SK-N-SH treated with all-trans-retinoic acid at 6 μM for 48 hours (cell line): Measurements from ENCODE around the gene STYX.

Experiments used
- ATAC-seq: fragments of 200-7000 bp; cut with Tn5 transposase; 3 replicates; pipeline ENCODE4 v1.9.1; 2020; ENCODE audit warnings: mild to moderate bottlenecking, moderate library complexity
- ARNTL ChIP-seq: fragments of 450-650 bp; formaldehyde crosslinking; IDR thresholded peaks from 2 replicates; pipeline ENCODE4 v1.5.0; 2020; ENCODE audit warnings: low read depth, mild to moderate bottlenecking, moderate library complexity, borderline replicate concordance
- BACH2 ChIP-seq: fragments of 250-450 bp; sonication (Bioruptor Pico); IDR thresholded peaks from 2 replicates; pipeline ENCODE4 v1.9.0; 2021; ENCODE audit warnings: mild to moderate bottlenecking, borderline replicate concordance
- CREB5 ChIP-seq: fragments of 250-450 bp; sonication (Bioruptor Pico); IDR thresholded peaks from 2 replicates; pipeline ENCODE4 v1.5.1; 2020; ENCODE audit warnings: low read depth, mild to moderate bottlenecking, moderate library complexity
- CSDC2 ChIP-seq: fragments of 250-450 bp; sonication (Bioruptor Pico); IDR thresholded peaks from 2 replicates; pipeline ENCODE4 v1.5.0; 2020; ENCODE audit warnings: mild to moderate bottlenecking, moderate library complexity
- ESRRG ChIP-seq: fragments of 250-450 bp; sonication (Bioruptor Pico); IDR thresholded peaks from 2 replicates; pipeline ENCODE4 v1.6.1; 2021; ENCODE audit warnings: mild to moderate bottlenecking
- GLIS3 ChIP-seq: fragments of 250-450 bp; sonication (Bioruptor Pico); IDR thresholded peaks from 2 replicates; pipeline ENCODE4 v1.5.0; 2020; ENCODE audit warnings: mild to moderate bottlenecking, moderate library complexity
- ISL1 ChIP-seq: fragments of 250-450 bp; sonication (Bioruptor Pico); IDR thresholded peaks from 2 replicates; pipeline ENCODE4 v2.1.2; 2022; ENCODE audit warnings: mild to moderate bottlenecking, moderate library complexity
- OSR1 ChIP-seq: fragments of 250-450 bp; sonication (Bioruptor Pico); IDR thresholded peaks from 2 replicates; pipeline ENCODE4 v1.8.0; 2022; ENCODE audit warnings: moderate library complexity, mild to moderate bottlenecking, inconsistent platforms
- PATZ1 ChIP-seq: fragments of 250-450 bp; sonication (Bioruptor Pico); IDR thresholded peaks from 2 replicates; pipeline ENCODE4 v1.8.0; 2020; ENCODE audit warnings: mild to moderate bottlenecking, moderate library complexity, borderline replicate concordance
- POU6F1 ChIP-seq: fragments of 250-450 bp; sonication (Bioruptor Pico); IDR thresholded peaks from 2 replicates; pipeline ENCODE4 v1.8.0; 2021; ENCODE audit warnings: low read depth, mild to moderate bottlenecking, moderate library complexity, borderline replicate concordance
- PPARA ChIP-seq: fragments of 250-450 bp; sonication (Bioruptor Pico); IDR thresholded peaks from 2 replicates; pipeline ENCODE4 v1.5.0; 2020; ENCODE audit warnings: mild to moderate bottlenecking, borderline replicate concordance
- RARB ChIP-seq: fragments of 250-450 bp; sonication (Bioruptor Pico); IDR thresholded peaks from 2 replicates; pipeline ENCODE4 v1.8.0; 2021; ENCODE audit warnings: mild to moderate bottlenecking, moderate library complexity
- SNAI2 ChIP-seq: fragments of 250-450 bp; sonication (Bioruptor Pico); IDR thresholded peaks from 2 replicates; pipeline ENCODE4 v1.5.0; 2020; ENCODE audit warnings: mild to moderate bottlenecking, moderate library complexity
- TOX ChIP-seq: fragments of 250-450 bp; sonication (Bioruptor Pico); IDR thresholded peaks from 2 replicates; pipeline ENCODE4 v1.8.0; 2021; ENCODE audit warnings: mild to moderate bottlenecking, moderate library complexity, borderline replicate concordance
- TSHZ2 ChIP-seq: fragments of 250-450 bp; sonication (Bioruptor Pico); IDR thresholded peaks from 2 replicates; pipeline ENCODE4 v1.5.0; 2020; ENCODE audit warnings: mild to moderate bottlenecking, moderate library complexity
- ZC3H10 ChIP-seq: fragments of 250-450 bp; sonication (Bioruptor Pico); IDR thresholded peaks from 2 replicates; pipeline ENCODE4 v1.5.1; 2021; ENCODE audit warnings: mild to moderate bottlenecking, moderate library complexity
- ZFP3 ChIP-seq: fragments of 250-450 bp; sonication (Bioruptor Pico); IDR thresholded peaks from 2 replicates; pipeline ENCODE4 v1.5.0; 2020; ENCODE audit warnings: mild to moderate bottlenecking, moderate library complexity
- ZFP30 ChIP-seq: fragments of 450-650 bp; formaldehyde crosslinking; IDR thresholded peaks from 2 replicates; pipeline ENCODE4 v1.5.0; 2022; ENCODE audit warnings: mild to moderate bottlenecking, moderate library complexity
- ZNF70 ChIP-seq: fragments of 450-650 bp; formaldehyde crosslinking; IDR thresholded peaks from 2 replicates; pipeline ENCODE4 v1.5.0; 2020; ENCODE audit warnings: mild to moderate bottlenecking, moderate library complexity
- ZNF8 ChIP-seq: fragments of 450-650 bp; formaldehyde crosslinking; IDR thresholded peaks from 2 replicates; pipeline ENCODE4 v1.5.0; 2020; ENCODE audit warnings: mild to moderate bottlenecking, moderate library complexity

STYX gene

GRCh38 chr14:52783206-52783605 lies 53.2 kb downstream of the STYX start:
- ATAC-seq: no peak
- TF ChIP-seq ZC3H10: no peak
- no peak for TF ChIP-seq PATZ1 (CRISPR knock-in tag)
- no peak for TF ChIP-seq ZFP30 (CRISPR knock-in tag)
- no peak for TF ChIP-seq CSDC2 (CRISPR knock-in tag)
- no peak for TF ChIP-seq BACH2 (CRISPR knock-in tag)
- TF ChIP-seq PPARA (CRISPR knock-in tag): no peak
- TF ChIP-seq ESRRG: no peak
- TF ChIP-seq ZFP3 (CRISPR knock-in tag): no peak
- TF ChIP-seq ZNF8 (CRISPR knock-in tag): no peak
- TF ChIP-seq CREB5 (CRISPR knock-in tag): no peak
- no peak for TF ChIP-seq TOX (CRISPR knock-in tag)
- no peak for TF ChIP-seq GLIS3 (CRISPR knock-in tag)

- no peak for TF ChIP-seq SNAI2 (CRISPR knock-in tag)
- no peak for TF ChIP-seq CSDC2 (CRISPR knock-in tag)
- TF ChIP-seq ZC3H10: no peak
- no peak for TF ChIP-seq ESRRG
- no peak for TF ChIP-seq PATZ1 (CRISPR knock-in tag)
- ATAC-seq: no peak
Observed at GRCh38 chr14:52786887-52787286, 56.9 kb downstream of the STYX start.

GRCh38 chr14:52789118-52789517 lies 59.2 kb downstream of the STYX start:
- no peak for ATAC-seq
- TF ChIP-seq ARNTL: no peak
- TF ChIP-seq ESRRG: no peak

GRCh38 chr14:52790011-52790755 lies 60.2 kb downstream of the STYX start:
- no peak for TF ChIP-seq ZC3H10
- TF ChIP-seq ESRRG: no peak
- TF ChIP-seq TOX (CRISPR knock-in tag): no peak
- TF ChIP-seq, all 23 proteins: peak for 0
- ATAC-seq: no peak

GRCh38 chr14:52790756-52791222 lies 60.8 kb downstream of the STYX start:
- peak; percentile 0; the same call in 1 of the 3 replicates for ATAC-seq
- TF ChIP-seq ZNF70 (CRISPR knock-in tag): no peak
- no peak for TF ChIP-seq ESRRG
- TF ChIP-seq TOX (CRISPR knock-in tag): no peak
- TF ChIP-seq BACH2 (CRISPR knock-in tag): no peak
- TF ChIP-seq TSHZ2 (CRISPR knock-in tag): no peak
- no peak for TF ChIP-seq ISL1 (CRISPR knock-in tag)
- TF ChIP-seq POU6F1 (CRISPR knock-in tag): no peak
- TF ChIP-seq PPARA (CRISPR knock-in tag): no peak
- TF ChIP-seq ZNF8 (CRISPR knock-in tag): no peak
- TF ChIP-seq ARNTL: no peak
- TF ChIP-seq PATZ1 (CRISPR knock-in tag): no peak
- TF ChIP-seq GLIS3 (CRISPR knock-in tag): no peak
- TF ChIP-seq ZC3H10: no peak
- TF ChIP-seq RARB (CRISPR knock-in tag): no peak
- no peak for TF ChIP-seq ZFP3 (CRISPR knock-in tag)
- no peak for TF ChIP-seq OSR1
- TF ChIP-seq CSDC2 (CRISPR knock-in tag): no peak
